CD4-positive, alpha-beta T cell treated with Interleukin-10 for 1 hour (primary cell): ENCODE results near the gene FGF14.
"Not testable (repeated sequence)": the region's sequence is repeated elsewhere in the genome, so short reads cannot be mapped to it uniquely, and the experiment has no call there.

Experiments used
- DNase-seq: peaks from one replicate; pipeline ENCODE4 v3.0.0-alpha.2; 2020

Gene FGF14

DNA sequence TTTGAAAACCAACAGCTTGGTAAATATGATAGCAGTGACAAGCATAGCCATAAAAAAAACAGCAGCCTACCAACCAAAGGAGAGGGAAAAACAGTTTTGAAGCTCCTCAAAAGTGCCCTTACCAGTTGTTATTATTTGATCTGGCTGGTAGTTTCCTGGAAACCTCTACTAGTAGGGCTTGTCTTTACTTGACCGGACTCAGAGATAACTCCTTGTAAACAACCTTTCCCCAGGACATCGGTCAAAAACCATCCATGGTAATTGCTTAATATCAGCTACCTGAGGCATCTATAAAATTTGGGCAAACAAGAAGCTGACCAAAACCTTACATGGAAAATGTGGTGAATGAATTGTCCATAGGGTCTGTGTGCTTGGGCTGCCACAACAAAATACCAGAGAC is 210.9 kb downstream of the FGF14 start:
- DNase-seq = no peak

DNA sequence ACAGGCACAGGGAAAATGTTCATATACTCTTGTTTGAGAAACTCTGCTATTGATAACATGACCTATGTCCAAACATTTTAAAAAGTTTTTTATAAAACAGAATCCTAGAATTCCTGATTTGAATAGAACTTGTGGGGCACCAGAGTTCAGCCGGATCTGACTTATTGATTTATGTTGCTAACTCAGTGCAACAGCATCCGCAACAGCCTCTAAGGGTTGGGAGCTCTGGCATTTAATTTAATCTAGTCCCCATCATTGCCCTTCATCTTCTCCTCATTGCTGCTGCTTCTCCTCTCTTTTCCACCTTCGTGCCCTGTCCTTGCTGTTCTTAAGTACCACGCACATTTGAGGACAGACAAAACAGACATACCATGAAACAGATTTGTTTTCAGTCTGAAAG is 214.5 kb downstream of the FGF14 start:
- DNase-seq = no peak

DNA sequence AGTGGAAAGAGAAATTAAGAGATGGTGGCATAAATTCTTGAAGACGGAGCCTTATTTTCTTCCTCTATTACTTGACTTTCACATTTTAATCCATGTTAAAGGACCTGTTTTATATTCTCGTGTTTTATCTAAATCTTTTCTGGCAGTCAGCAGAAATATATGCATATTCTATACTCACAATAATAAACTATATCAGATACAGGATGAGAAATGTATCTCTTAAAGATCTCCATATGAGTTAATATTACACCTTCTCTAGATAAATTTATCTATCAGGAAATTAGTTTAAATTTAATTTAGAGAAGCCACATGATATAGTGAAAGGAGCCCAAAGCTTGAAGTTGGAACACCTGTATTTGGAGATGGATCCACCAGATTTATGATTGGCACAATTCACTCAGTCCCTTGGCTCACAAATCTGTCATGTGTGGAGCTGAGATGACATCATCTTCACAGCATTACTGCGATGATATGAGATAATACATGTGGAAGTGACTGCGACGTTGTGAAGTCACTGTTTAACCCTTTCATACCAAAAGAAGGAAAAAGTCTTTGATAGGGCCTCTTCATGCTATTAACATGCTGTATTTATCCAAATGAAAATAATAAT is 216.4 kb downstream of the FGF14 start:
- no peak for DNase-seq

DNA sequence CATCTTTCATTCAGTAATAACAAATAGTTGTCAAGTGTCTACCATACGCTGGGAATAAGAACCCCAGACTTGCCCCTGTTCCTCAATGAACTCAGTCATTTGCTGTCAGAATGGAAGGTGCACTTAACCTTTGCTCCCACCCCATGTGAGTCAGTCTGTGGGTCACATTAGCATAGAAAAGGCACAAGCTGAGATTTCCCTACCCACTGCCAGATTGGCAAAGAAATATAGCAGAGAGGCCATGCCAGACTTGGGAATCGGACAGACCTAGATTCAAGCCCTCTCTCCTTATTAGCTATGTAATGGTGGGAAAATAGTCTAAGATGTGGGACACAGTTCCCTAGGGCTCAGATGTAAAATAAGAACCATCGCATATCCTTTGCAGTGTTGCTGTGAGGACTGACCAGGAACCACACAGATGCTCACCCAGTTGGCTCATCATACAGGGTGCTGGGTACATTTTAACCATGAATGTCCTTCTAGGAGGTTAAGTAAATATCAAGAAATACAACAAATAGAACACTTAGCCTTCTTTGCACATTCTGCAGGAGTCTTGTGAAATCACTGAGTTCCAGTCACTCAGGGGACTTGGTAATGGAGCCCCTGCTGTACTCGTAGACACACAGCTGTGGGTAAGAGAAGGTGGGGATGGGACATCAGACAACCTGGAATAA is 218.2 kb downstream of the FGF14 start:
- DNase-seq = no peak

DNA sequence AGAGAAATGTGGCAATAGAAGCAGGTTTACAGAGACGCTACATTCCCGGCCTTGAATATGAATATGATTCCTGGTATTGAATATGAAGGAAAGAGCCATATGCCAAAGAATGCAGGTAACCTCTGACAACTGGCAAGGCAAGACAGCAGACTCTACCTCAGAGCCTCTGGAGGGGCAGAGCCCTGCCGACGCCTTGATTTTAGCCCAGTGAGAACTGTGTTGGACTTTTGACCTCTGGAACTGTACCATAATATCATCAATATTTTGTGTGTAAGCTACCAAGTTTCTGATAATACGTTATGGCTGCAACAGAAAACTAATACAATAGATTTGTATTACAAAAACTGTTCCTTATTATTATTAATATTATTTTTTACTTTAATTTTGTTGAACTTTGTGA is 219.7 kb downstream of the FGF14 start:
- DNase-seq = no peak

DNA sequence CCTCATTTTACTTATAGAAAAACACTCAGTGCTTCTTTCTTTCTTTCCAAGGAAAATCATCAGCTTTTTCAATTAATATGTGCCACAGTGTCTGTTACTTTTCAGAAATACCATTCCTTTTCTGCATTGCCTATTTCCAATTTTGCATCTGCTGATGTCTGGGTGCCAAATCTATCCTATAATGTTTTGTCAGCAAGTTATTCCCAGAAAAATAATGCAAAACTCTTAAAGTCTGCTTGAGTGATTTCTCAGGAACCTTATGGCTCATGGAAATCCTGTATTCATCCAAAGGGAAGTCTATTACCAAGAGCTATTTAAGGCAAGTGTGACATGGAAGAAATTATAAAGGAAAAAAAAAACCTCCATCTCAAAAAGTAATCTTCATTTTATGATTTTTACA is 224.4 kb downstream of the FGF14 start:
- no peak for DNase-seq

DNA sequence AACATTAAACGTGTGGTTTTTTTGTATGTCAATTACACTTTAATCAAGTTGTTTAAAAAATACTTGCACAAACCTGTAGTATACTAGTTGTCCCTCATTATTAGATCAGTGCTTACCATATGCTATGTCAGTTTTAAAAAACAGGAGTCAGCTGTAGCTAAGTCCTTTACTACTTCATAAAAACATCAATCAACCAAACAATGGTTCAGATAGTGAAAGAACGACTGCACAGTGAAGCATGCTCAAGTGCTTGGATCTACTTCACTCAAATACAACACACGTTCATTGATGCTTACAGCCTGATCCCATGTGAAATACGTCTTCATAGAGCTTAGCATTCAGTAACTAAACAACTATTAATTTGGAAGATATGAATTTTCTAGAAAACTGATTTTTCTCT is 225.0 kb downstream of the FGF14 start:
- no peak for DNase-seq

DNA sequence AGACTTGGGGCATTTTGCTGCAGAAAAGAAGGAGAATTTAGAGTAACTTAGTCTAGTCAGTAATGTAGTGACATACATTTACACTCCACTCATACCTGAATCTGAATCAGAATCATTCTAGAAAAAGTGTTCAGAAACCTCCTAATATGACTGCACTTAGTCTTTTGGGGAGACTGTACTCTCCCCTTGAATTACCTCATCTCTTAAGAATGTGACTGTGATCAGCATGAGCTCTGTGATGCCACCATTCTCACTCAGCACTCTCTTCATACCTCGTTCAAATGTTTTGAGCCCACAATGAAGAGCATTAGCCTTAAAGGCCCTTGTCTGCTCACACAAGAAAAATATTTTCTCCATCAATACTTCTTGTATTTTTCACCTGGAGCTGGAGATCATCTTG is 229.4 kb downstream of the FGF14 start:
- no peak for DNase-seq

DNA sequence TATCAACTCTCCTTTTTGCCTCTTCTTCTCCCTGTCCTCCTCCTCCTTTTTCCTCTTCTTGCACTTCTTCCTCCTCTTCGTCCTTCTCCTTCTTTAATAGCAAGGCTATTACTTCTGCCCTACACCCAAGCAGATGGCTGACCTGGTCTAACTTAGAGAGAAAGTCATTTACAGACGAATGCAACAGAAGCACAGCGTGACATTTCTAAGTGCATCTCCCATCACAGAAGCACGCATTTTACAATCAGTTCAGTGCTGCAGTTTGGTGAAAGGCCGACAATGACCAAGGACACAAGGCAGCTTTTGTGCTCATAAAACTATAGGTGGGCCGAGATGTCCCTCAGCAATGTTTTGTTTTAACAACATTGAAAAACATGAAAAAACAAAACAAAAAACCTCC is 231.5 kb downstream of the FGF14 start:
- DNase-seq = no peak

DNA sequence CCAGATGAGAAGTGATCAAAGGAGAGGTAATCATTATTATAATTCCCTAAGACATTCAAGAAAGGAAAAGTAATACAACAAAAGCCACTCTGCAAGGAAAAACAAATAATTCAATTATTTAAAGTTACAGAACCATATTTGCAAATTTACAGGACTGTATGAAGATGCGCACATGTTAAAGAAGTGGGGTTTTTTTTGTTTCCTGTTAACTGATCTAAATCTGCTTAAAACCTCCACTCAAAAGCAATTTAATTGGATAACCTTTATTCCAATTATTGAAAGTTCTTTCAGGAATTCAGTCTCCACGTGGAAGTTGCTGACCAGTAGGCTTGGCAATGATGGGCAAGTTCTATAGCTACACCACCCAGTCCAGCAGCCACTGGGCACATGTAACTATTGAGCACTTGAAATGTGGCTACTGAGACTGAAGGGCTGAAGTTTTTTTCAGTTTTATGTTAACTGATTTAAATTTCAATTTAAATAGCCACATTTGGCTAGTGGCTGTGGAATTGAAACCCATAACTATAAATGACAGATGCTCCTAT is 232.3 kb downstream of the FGF14 start:
- DNase-seq = no peak

DNA sequence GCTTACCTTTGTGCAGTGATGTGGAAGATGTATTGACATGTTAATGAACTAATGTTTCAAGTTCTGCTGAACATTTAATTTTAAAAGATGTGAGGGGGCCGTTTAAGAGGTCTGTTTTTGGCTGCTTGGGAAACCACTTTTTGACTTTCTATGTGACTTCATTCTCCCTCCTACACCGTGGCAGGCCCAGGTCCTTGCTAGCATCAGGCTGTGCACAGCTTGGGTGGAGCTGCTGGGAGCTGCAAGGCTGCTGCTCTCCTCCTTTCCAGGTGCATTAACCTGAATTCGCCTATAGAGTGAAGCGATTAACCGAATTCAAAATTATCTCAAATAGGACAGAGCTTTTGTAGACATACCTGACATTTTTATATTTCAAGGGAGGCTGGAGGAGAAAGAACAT is 249.1 kb downstream of the FGF14 start:
- DNase-seq = no peak

DNA sequence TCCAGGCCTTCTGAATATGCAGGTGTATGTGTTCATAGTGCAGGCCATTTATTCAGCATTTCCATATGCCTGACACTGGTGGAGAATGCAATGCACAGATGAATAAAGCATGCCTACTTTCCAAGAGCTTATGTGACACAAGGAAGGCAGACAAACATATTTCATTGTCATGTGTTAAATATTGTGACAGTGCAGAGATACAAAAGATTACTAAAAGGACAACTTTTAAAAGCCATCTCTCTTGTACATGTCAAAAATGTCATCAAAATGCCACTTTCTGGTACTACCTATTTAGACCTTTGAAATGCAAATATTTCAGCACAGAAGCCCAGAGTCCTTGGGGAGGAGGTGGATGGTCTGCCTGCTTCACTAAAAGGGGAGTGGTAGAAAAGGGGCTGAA is 254.5 kb downstream of the FGF14 start:
- DNase-seq = no peak

DNA sequence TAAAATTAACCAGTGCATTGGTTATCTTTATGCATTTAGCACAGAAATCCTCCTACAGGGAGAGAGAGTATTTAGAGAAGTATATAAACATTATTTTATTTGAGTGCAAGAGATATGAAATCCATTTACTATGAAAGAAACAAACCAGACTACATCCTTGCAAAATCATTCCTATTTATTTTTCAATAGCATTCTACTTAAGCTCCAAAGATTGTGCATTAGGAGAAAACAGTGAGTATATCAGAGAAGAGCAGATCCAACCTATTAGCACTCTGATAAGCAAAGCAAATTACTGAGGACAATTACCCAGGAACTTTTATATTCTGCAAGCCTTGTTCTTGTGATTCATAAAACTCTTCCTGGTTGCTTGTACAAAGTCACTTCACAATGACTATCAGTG is 256.1 kb downstream of the FGF14 start:
- DNase-seq = no peak

DNA sequence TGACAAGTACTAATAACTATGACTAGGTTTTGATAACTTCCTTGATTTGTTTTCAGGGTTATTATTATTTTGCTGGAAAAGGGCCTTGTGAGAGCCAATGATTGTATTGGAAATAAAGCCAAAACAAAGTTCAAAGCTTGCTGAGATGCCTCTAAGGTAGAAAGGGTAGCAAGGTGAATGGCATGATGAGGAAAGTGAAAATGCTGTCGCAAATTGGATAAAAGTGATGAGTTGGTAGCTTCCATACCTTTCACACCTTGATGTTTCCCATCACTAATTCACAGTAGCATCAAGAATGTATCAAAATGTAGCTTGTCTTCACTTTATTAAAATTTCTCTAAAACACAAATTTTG is 259.4 kb downstream of the FGF14 start:
- no peak for DNase-seq

DNA sequence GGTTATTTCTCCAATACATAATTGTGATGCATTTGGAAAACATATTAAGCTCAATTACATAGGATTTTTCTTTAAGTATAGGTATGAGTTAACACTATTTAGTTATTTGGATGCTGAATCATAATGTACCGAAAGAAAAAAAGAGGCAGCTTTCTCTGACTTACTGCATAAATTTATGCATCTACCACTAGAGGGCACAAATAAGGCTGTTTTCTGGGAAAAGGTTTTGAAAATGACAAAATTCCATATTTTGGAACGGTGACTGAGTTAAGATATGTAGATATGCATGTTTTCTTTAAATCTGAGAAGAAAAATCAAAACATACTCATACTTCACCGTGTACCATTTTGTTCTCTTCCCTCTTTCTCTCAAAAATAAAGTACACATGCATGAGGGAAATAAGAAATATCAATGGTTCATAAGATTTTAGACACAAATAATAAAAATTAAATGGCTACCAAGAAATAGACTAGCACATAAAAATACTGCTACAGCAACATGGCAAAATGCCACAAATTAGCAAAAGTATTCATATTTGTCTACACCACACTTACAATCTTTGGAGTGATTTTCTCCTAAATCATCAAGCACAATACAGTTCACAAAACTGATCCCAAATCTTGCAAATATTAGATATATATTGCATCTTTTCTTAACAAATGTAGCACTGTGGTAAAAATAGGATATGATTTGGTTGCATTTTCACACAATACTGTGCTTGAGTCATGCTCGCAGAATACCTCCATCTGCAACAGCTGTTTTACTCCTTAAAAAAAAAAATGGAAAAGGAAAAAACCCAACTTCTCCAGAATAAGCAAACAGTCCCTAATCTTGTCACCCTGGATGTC is 260.0 kb downstream of the FGF14 start:
- no peak for DNase-seq

DNA sequence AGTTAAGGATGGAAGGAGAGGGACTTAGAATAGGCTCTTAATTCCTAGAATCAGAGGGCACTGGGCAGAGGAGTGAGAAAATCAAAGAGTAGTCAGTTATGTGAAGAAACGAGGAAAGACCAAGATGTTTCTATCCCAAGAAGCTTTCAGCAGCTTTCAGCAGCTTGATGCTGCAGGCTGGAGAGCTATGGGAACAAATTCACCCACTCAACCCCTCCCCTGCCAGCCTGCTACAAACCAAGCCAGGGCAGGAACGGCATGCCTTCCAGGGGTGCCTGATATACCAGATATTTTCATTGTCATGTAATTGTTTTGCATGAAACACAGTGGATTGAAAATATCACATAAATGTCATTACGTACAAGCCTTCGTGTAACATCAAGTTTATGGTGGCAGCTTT is 262.2 kb downstream of the FGF14 start:
- no peak for DNase-seq

DNA sequence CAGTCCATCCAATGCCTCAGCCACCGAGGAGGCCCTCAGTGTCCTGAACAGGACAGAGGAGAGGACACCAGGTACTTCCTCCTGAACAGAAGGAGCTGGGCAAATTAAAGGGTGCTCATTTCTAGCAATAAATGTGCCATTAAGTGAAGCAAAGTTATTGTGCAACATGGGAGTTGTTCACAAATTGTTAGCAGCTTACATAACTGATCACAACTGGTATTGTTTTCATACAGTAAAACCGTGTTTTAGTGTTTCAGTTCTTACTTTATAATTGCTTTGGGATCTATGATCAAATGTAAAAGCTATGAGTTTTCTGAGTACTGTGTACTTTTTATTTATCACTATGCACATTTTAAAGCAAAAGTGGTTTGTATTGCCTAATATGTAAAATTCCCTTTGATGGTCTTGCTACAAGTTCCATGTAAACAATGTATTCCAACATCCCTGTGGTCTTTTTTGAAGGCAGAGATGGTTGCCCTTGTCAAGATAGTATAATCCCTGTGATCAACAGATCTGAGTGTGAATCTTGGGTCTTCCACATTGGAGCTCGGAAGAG is 263.1 kb downstream of the FGF14 start:
- DNase-seq = no peak

DNA sequence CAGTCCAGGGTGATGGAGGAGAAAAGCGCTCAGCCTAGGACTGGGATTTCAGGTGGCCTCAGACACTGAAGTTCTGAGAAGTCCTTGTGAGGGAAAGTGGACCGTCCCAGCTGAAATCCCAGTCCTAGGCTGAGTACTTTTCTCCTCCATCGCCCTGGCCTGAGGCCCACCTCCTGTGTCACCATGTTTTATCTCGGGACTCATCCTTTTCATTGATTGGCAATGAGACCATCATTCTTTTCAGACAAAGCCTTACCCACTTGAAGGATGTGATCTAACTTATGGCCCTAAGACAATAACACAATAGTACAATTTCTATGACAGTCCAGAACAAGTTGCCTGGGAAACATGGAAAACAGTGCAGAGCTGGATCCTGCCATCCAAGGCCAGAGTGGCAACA is 263.9 kb downstream of the FGF14 start:
- DNase-seq = not testable (repeated sequence)

DNA sequence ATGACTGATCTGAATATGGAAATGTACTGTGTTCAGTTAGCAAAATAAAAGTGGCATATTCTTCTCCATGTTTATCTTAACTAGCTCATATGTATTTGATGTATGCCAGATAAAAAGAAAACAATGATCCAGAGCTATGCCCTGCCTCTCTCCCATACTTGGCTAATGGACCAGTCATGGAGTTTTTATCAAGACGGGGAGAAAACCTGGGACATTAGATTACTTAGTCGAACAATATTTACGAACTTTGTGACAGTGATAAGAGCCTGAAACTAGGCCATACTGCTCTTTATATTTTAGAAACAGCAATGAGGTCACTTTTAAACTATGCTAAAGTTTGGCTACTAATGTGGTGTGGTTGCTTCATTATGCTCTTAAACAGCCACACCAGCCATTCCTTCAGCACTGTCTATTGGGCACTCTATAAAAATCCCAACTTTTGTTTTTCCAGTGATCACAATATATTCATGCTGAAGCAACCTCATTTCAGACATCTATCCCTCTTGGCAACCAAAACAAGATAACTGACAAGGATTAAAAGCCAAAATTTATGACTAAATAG is 265.0 kb downstream of the FGF14 start:
- DNase-seq = no peak

DNA sequence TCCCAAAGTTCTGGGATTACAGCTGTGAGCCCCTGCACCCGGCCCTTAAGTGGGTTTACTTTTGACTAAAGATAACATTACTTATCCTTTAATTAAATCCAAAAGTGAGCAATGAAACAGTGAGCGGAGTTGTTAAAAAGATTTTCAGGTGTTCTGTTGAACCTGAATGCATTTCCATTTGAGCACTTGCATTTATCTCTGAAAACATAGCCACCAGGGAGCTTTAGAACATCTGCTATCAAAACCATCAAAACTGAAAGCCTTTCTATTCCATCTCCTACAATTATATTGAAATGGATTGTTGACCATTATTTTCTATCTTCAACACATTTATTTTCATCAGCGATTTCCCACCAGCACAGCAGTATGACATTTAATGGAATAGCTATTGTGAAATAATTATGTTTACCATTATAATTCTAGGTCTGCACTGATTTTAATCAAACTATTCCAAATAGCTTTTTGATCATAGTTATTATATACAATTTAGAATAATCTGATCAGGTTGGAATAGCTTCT is 269.0 kb downstream of the FGF14 start:
- DNase-seq = no peak

DNA sequence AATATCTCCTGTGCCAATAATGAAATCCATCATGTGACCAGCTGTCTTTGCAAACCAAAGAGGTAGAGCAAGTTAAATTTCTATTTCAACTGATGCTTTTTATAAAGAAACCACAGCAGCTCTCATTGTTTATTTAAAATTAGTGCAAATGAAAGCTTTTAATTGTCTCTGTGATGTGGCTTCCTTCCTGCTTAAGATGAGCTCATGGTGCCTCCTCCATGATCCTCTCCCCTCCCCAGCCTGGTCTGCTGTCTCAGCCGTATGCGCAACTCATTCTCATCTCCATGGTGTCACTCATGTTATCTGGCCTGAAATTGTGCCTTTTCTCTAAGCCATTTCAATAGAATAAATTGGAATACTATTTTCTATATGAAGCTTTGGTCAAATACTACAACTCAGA is 270.6 kb downstream of the FGF14 start:
- no peak for DNase-seq

DNA sequence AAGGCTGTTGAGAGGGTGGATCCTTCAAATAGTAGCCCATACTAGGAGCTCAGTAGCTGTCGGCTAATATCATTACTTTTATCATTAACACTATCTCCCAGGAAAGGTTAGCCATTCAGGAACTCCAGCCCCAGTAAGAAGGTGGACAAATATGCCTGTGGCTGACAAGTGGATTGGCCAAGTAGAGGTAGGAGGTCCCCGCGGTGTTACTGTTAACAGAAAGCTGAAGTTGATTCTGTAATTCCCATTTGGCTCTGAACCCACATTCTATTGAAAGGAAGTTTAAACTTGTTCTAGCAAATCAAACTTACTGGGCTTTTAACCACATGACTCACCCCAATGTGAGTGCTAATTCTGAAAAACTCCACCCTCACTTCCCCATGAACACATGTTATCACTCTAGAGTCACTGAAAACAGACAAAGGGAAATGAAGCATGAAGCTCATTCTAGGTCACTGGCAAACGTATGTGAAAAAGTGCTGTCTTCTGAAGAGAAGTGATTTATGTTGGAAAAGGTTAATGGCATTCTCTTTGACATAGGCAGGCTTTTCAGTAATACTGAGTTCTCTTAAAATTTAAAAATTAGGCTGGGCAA is 273.5 kb downstream of the FGF14 start:
- no peak for DNase-seq

DNA sequence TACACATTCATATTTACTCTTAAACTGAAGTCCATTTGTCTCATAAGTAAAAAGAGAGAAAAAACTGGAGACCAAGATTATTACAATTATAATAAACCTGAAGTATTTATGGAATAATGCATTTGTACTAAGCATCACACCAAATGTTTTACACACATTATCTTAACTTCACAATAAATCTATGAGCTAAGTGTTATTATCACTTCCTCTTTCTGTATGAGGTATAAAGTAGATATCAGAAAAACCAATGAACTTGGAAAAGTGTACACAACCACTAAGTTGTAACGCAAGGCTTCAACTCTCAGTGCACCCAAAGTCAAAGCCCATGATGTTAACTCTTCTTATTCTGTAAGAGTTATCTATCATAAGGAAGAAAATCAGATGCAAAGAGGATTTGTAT is 274.7 kb downstream of the FGF14 start:
- no peak for DNase-seq
